GM15510 (cell line): ENCODE data around the gene OXNAD1.

Experiments used
- POLR2A ChIP-seq: IDR thresholded peaks from 3 replicates; pipeline ENCODE4 v1.6.1; 2011; ENCODE audit warnings: borderline replicate concordance; ENCODE audit not compliant: insufficient read length; ENCODE audit errors: extremely low read depth

The OXNAD1 gene

GRCh38 chr3:16319307-16319706 lies 54.3 kb downstream of the OXNAD1 start:
- no peak for TF ChIP-seq POLR2A

- no peak for TF ChIP-seq POLR2A
Observed at GRCh38 chr3:16319723-16320122, 54.7 kb downstream of the OXNAD1 start.

- TF ChIP-seq POLR2A, result no peak
Observed at GRCh38 chr3:16320711-16321110, 55.7 kb downstream of the OXNAD1 start.

DNA sequence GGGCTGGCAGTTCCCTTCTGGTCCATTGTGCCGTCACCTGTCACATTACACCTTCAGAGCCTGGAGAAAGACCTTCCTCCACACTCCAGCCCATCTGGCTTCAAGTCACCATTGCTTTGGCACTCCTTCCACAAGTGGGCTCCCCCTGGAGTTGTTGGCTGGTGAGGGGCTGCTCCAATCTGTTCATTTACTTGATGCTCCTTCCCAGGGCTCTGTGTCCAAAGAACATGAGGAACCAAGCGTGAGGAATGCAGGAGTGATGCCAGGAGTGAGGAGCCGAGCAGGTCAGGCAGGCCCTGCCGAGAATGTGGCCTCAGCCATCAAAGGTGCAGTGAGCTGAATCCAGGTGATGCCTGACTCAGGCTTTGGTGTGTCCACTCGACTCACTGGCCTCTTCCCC lies 57.2 kb downstream of the OXNAD1 start:
- no peak for TF ChIP-seq POLR2A

GRCh38 chr3:16323737-16324136 lies 58.7 kb downstream of the OXNAD1 start:
- no peak for TF ChIP-seq POLR2A

- no peak for TF ChIP-seq POLR2A
Observed at GRCh38 chr3:16325850-16326249, 60.8 kb downstream of the OXNAD1 start.

DNA sequence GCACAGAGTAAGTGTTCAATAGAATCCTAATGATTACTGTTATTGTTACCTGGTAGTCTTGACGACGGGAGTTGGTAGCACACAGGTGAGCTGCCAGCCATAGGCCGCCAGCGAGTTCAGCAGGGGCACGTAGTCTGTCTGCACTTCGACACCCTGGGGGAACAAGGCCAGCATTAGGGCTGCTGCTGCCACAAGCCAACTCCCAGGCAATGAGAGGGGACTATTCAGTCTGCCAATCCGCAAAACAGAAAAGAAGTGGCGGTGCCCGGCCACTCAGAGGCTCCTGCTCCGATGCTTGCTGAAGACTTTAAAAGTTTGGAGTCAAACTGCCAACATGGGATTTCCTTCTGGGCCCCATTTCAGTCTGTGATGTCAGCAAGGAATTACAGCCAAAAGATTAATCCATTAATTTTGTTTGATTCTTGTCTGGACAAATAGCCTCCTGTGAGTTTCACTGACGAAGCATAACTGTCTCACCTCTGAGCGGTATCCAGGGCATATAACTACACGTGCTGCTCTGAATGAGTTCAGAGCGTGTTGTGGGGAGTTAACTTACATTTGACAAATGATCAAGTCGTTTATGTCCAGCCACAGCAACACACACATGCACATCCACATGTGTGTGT lies 61.8 kb downstream of the OXNAD1 start:
- TF ChIP-seq POLR2A, result no peak

DNA sequence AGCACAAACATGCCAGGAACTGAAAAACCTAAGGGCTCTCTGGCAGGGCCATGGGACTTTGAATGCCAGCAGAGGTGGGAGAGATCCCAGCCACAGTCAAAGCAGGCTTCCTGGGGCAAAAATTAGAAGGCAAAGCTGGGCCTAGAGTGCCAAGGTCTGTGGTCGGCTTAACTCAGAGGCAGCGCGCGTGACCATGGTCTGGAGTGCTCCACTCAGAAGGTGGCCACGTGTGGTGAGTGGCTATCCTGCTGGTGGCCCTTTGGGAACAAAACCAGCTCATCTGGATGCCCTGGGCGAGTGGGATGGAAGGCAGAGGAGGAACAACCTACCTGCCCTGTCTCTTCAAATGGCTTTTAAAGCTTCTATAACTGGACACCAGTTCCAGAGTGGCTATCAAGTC lies 63.1 kb downstream of the OXNAD1 start:
- no peak for TF ChIP-seq POLR2A

- no peak for TF ChIP-seq POLR2A
Observed at GRCh38 chr3:16329036-16329825, 64.2 kb downstream of the OXNAD1 start.

- TF ChIP-seq POLR2A, result no peak
Observed at GRCh38 chr3:16329826-16330129, 64.8 kb downstream of the OXNAD1 start.

- TF ChIP-seq POLR2A, result no peak
Observed at GRCh38 chr3:16330351-16330750, 65.3 kb downstream of the OXNAD1 start.

DNA sequence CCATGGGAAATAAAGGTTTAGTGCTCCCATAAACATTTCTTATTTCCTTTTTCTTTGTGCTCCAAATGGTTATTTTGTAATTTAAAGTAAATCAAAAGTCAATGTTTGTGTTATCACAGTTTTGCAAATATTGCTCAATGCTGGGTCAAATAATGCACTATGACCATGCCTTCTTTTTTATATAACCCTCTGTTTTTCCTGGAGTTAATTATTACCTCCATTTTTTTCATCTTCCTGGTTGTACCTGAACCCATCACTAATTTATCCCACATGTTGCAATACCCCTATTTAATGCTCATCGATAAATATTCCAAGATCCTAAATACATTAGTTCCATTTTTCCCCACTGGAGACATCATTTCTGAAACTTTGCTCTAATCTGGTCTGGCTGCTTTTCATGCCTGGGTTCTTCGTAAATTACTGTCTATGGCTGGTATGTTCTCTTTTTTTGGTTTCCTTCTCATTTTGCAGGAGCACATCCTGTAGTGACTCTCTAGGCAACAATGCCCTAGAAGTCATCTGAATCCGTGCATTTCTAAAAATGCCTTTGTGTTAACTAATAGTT lies 66.4 kb downstream of the OXNAD1 start:
- TF ChIP-seq POLR2A, result no peak

GRCh38 chr3:16332904-16333426 lies 68.0 kb downstream of the OXNAD1 start:
- no peak for TF ChIP-seq POLR2A

DNA sequence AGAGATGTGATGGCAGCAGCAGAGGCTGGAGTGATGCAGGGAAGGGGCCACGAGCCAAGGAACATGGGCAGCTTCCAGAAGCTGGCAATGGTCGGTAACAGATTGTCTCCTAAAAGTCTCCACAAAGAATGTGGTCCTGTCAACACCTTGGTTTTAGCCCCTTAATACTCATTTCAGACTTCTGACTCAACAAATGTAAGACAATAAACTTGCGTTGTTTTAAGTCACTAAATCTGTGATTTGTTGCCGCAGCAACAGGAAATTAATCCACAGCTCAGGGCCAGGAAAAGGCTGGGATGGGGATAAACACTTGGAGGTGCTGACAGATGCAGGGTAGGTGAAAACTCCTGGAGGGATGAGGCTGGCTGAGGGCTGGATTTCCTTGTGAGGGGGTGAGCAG lies 69.9 kb downstream of the OXNAD1 start:
- TF ChIP-seq POLR2A, result no peak

- TF ChIP-seq POLR2A, result no peak
Observed at GRCh38 chr3:16335333-16335732, 70.3 kb downstream of the OXNAD1 start.
